ENCODE results near the gene PHRF1.

- no peak for TF ChIP-seq GATA2 (IDR thresholded peaks at IDR 0.05; ENCODE audit: low read depth, low read length)
- no peak for TF ChIP-seq GATA3 (IDR thresholded peaks at IDR 0.05; ENCODE audit: low read depth, low read length)
Measured at GRCh38 chr11:612961-613300, 36.7 kb downstream of the PHRF1 start.
